Sigmoid colon (tissue), 7 donors: ENCODE measurements around the gene ITPR2. TPM values are rescaled to one million over a fixed set of nuclear protein-coding genes. Genes with fewer than 3 reads are reported as not detected.
A peak's percentile ranks its signal among the peaks of the same experiment; 100 is the strongest.

Source experiments
- DNase-seq: peaks from one replicate; pipeline ENCODE4 v3.0.0-alpha.2; 2019
- H3K27ac ChIP-seq, 4 donors: fragments of 200-600 bp; sonication (generic); one replicate each; pipeline ENCODE4 v1.5.1; 2016 to 2019; ENCODE audit warnings: mild to moderate bottlenecking in 1 of 4
- H3K27me3 ChIP-seq, 3 donors: fragments of 200-600 bp; sonication (generic); one replicate each; pipeline ENCODE4 v1.5.1; 2019; ENCODE audit warnings: mild to moderate bottlenecking in 1 of 3
- H3K36me3 ChIP-seq, 4 donors: fragments of 200-600 bp; sonication (generic); one replicate each; pipeline ENCODE4 v1.5.1; 2016 to 2019
- H3K4me1 ChIP-seq, 4 donors: fragments of 200-600 bp; sonication (generic); one replicate each; pipeline ENCODE4 v1.5.1; 2017 to 2019
- H3K4me3 ChIP-seq, 4 donors: fragments of 200-600 bp; sonication (generic); one replicate each; pipeline ENCODE4 v1.5.1; 2017 to 2019; ENCODE audit warnings: mild to moderate bottlenecking in 2 of 4, moderate library complexity in 1 of 4
- H3K9me3 ChIP-seq, 4 donors: fragments of 200-600 bp in 3 of 4; sonication (generic) in 3 of 4; one replicate each; pipeline versions ENCODE4 v1.5.1 to v1.6.1; 2013 to 2019
- EP300 ChIP-seq, 4 donors: sonication (generic); formaldehyde crosslinking; IDR thresholded peaks; one replicate each; pipeline ENCODE4 v1.6.1; 2017; ENCODE audit warnings: antibody characterized with exemption in 4 of 4
- POLR2A ChIP-seq, 2 donors: fragments of 450-650 bp; IDR thresholded peaks; one replicate each; pipeline ENCODE4 v1.6.1; 2016; ENCODE audit warnings: antibody characterized with exemption in 2 of 2, mild to moderate bottlenecking in 2 of 2, moderate library complexity in 2 of 2
- POLR2AphosphoS5 ChIP-seq, 4 donors: sonication (generic); formaldehyde crosslinking; IDR thresholded peaks; one replicate each; pipeline ENCODE4 v1.6.1; 2017; ENCODE audit warnings: antibody characterized with exemption in 4 of 4
- WGBS, 2 donors: extraction: QIAGEN DNeasy Blood & Tissue Kit; methylation state at CpG; one replicate each; pipeline ENCODE4 v1.1.7; 2013; 5-methylcytosine and 5-hydroxymethylcytosine counted together
- intact Hi-C: fragments of 100-400 bp; cut with DNase I; formaldehyde crosslinking; loops from one replicate; pipeline ENCODE4 v1.15.1; 2023
- polyA plus RNA-seq, 3 donors: library from polyadenylated mRNA; stranded (reverse); fragments of 200-250 nt; gene quantifications; one replicate each; pipeline ENCODE4 v1.2.3, GENCODE V29; 2013
- total RNA-seq, 4 donors: library from RNA; depleted of rRNA; stranded (reverse); fragments of >200 nt; gene quantifications; one replicate each; pipeline ENCODE4 v1.1.0, GENCODE V29; 2016
- TF ChIP-seq, protein P1 (sequence below), 4 experiments: fragments of 450-650 bp in 3 of 4; fragments of 200-600 bp in 1 of 4; IDR thresholded peaks; one replicate each; pipeline ENCODE4 v1.5.1; 2016 to 2019; ENCODE audit warnings: antibody characterized with exemption in 4 of 4, mild to moderate bottlenecking in 3 of 4, moderate library complexity in 2 of 4
- donor health status: healthy with polysubstance abuse.
- donor health status: Bipolar disorder and iron deficiency.
- donor health status: healthy.

ITPR2 gene
- total and polyA plus RNA-seq, 7 donors, result 1.4 to 78.1 (median 58.9) TPM

DNA sequence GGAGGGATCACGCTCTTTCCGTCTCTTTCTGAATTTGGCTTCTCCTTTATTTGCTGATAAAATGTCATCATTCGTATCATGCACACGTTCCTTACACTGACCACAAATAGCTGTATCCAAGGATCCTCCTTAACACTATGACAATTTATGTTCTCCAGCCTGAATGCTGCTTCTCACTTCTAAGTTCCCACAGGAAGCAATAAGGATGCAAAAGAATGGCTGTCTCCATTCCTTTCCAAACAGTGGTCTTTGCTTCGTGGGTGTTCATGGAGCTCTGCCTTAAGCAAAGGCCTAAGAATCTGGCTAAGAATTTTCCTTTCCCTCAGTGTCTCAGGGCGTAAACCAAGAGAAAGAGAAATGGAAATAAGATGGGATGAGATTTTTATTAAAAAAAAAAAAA lies 200.2 kb downstream of the ITPR2 start:
- TF ChIP-seq POLR2AphosphoS5 (IDR thresholded peaks at IDR 0.05), result no peak
- no peak for TF ChIP-seq EP300 (IDR thresholded peaks at IDR 0.05)
- no peak for TF ChIP-seq POLR2A (IDR thresholded peaks at IDR 0.05)
- TF ChIP-seq, protein P1, sequence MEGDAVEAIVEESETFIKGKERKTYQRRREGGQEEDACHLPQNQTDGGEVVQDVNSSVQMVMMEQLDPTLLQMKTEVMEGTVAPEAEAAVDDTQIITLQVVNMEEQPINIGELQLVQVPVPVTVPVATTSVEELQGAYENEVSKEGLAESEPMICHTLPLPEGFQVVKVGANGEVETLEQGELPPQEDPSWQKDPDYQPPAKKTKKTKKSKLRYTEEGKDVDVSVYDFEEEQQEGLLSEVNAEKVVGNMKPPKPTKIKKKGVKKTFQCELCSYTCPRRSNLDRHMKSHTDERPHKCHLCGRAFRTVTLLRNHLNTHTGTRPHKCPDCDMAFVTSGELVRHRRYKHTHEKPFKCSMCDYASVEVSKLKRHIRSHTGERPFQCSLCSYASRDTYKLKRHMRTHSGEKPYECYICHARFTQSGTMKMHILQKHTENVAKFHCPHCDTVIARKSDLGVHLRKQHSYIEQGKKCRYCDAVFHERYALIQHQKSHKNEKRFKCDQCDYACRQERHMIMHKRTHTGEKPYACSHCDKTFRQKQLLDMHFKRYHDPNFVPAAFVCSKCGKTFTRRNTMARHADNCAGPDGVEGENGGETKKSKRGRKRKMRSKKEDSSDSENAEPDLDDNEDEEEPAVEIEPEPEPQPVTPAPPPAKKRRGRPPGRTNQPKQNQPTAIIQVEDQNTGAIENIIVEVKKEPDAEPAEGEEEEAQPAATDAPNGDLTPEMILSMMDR (IDR thresholded peaks at IDR 0.05), result no peak
- peak overlapping the region in 3 of 4 donors; percentile 58 to 83 (median 71) for H3K27ac ChIP-seq
- peaks cover 0 to 80% (median 57%) of the 10 kb centered on the region in 4 donors for H3K4me1 ChIP-seq
- H3K27me3 ChIP-seq, result no peaks in the 10 kb centered on the region
- intact Hi-C loops, result loop anchor here (5.0 kb wide), 2 partner anchors 200 to 255 kb away; partner anchors contain the start of gene ITPR2
- no peaks in the 10 kb centered on the region for H3K9me3 ChIP-seq
- H3K4me3 ChIP-seq, result no peak overlapping the region
- peaks cover 0 to 6% (median 0%) of the 10 kb centered on the region in 4 donors for H3K36me3 ChIP-seq
- 87 to 94% methylated on average over 6 of the region's 6 CpGs for WGBS, 2 donors
- no peak for DNase-seq

DNA sequence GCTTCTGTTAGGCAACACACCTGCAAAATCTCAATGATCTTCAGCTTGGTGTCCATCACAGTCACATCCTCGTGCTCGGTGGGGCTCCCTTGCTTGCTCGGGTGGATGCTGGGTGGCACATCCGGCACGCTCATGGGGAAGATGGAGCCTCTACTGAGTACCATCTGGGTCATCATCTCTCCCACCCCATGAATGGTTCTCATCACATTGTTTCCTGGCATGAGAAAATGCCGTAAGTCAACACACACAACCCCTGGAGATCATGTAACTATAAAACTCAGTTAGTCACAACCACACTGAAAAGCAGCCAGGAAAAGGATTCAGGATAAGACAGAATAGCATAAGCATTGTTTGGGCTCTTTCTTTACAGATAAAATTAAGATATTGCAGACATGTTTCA lies 201.1 kb downstream of the ITPR2 start:
- no peak for DNase-seq
- 85 to 98% methylated on average over 6 of the region's 6 CpGs for WGBS, 2 donors
- Histone ChIP-seq H3K4me1 (peaks cover 0 to 71% (median 49%) of the 10 kb centered on the region in 4 donors), H3K27me3 (no peaks in the 10 kb centered on the region), H3K4me3 (no peak overlapping the region), H3K9me3 (no peaks in the 10 kb centered on the region), H3K27ac (peak overlapping the region in 3 of 4 donors; percentile 58 to 83 (median 71)), H3K36me3 (peaks cover 0 to 14% (median 0%) of the 10 kb centered on the region in 4 donors)
- intact Hi-C loops, result loop anchor here (5.0 kb wide), 2 partner anchors 200 to 255 kb away; partner anchors contain the start of gene ITPR2
- TF ChIP-seq EP300 (IDR thresholded peaks at IDR 0.05), result no peak
- TF ChIP-seq POLR2A (IDR thresholded peaks at IDR 0.05), result no peak
- no peak for TF ChIP-seq POLR2AphosphoS5 (IDR thresholded peaks at IDR 0.05)
- TF ChIP-seq, protein P1 (IDR thresholded peaks at IDR 0.05), result no peak

DNA sequence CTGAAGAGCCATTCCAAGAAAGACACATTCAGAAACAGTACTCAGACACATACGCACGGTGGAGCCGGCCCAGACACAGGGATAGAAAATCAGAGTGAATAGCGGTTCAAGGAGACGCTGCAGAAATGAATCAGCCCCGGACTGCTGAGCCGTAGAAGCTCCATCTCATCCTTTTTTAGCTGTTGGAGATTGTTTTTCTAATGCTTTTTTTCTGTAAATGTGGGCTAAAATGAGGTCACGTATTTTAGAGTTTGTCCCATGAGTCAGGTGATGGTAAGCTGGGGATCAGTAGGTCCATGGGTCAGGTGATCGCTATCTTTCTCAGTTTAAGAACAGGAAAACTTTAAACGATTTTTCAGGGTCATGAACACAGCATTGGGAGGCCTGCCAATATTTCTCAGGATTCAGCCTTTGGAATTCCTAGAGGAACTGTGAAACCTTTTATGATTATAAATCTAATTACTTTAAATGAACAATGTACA lies 202.4 kb downstream of the ITPR2 start:
- no peaks in the 10 kb centered on the region for H3K27me3 ChIP-seq
- peaks cover 0 to 59% (median 40%) of the 10 kb centered on the region in 4 donors for H3K4me1 ChIP-seq
- intact Hi-C loops, result loop anchor here (1.0 to 5.0 kb wide), 3 partner anchors 21 to 257 kb away; partner anchors contain the start of gene ITPR2
- WGBS, 2 donors, result 75 to 81% methylated on average over 10 of the region's 10 CpGs
- H3K27ac ChIP-seq, result peak overlapping the region; percentile 69 to 83 (median 74)
- peaks cover 0 to 24% (median 0%) of the 10 kb centered on the region in 4 donors for H3K36me3 ChIP-seq
- H3K4me3 ChIP-seq, result peak overlapping the region in 3 of 4 donors; percentile 14 to 31 (median 15)
- TF ChIP-seq POLR2A (IDR thresholded peaks at IDR 0.05) (no peak), POLR2AphosphoS5 (IDR thresholded peaks at IDR 0.05) (no peak), EP300 (IDR thresholded peaks at IDR 0.05) (no peak)
- TF ChIP-seq, protein P1 (IDR thresholded peaks at IDR 0.05), result no peak
- DNase-seq, result peak; percentile 71
- H3K9me3 ChIP-seq, result no peaks in the 10 kb centered on the region

DNA sequence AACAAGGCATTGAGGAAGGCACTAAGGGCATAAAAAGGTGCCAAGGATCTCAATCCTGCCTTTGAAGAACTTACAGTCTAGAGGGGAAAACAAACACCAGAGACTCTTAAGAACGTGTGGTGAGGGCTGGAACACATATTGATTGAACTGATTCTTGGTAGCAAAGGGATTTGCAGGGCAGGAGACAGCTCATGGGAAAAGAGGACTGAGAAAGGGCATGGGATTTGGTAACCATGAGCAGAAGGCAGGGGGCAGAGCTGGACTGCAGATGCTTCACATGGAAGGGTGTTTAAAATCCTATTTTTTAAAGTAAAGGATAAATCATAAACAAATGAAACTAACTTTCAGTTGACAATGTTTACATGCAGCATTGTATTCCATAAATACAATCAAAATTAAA lies 203.1 kb downstream of the ITPR2 start:
- Histone ChIP-seq H3K27ac (peak overlapping the region; percentile 69 to 83 (median 74)), H3K4me3 (peak overlapping the region in 1 of 4 donors; percentile 31), H3K36me3 (peaks cover 0 to 26% (median 0%) of the 10 kb centered on the region in 4 donors), H3K9me3 (no peaks in the 10 kb centered on the region), H3K4me1 (peaks cover 0 to 52% (median 39%) of the 10 kb centered on the region in 4 donors), H3K27me3 (no peaks in the 10 kb centered on the region)
- WGBS, 2 donors, result 55 to 57% methylated on average over 1 of the region's 1 CpG
- no peak for DNase-seq
- intact Hi-C loops, result loop anchor here (1.0 to 5.0 kb wide), 3 partner anchors 21 to 257 kb away; partner anchors contain the start of gene ITPR2
- TF ChIP-seq, protein P1 (IDR thresholded peaks at IDR 0.05), result peak; percentile 32 to 61 (median 45)
- TF ChIP-seq POLR2AphosphoS5 (IDR thresholded peaks at IDR 0.05), result no peak
- no peak for TF ChIP-seq EP300 (IDR thresholded peaks at IDR 0.05)
- no peak for TF ChIP-seq POLR2A (IDR thresholded peaks at IDR 0.05)
